Pancreas (tissue), 10 donors: ENCODE data around the gene LSM6. TPM values are rescaled to one million over a fixed set of nuclear protein-coding genes. Genes with fewer than 3 reads are reported as not detected.
A peak's percentile ranks its signal among the peaks of the same experiment; 100 is the strongest.

Experiments
- ATAC-seq, 4 donors: fragments of 200-7000 bp; cut with Tn5 transposase; one replicate each; pipeline versions ENCODE4 v1.8.0 to v1.9.1; 2020; ENCODE audit warnings: mild to moderate bottlenecking in 4 of 4, moderate library complexity in 4 of 4
- DNase-seq, 6 donors: peaks; one replicate each; pipeline ENCODE4 v3.0.0-alpha.2; 2020
- FAIRE-seq: peaks from 2 replicates; lab custom pipeline; 2012; peaks lifted over from hg19 to GRCh38; lab: Jason Lieb, UNC
- H3K27ac ChIP-seq, 4 donors: fragments of 200-600 bp; sonication (generic); 1 replicate in 3 of 4; 2 replicates in 1 of 4; pipeline versions ENCODE4 v1.5.0 to v1.8.0; 2020
- H3K27me3 ChIP-seq, 4 donors: fragments of 200-600 bp; one replicate each; pipeline ENCODE4 v1.8.0; 2021
- H3K36me3 ChIP-seq, 3 donors: fragments of 200-600 bp; sonication (generic) in 1 of 3; one replicate each; pipeline versions ENCODE4 v1.5.0 to v1.8.0; 2020 to 2021
- H3K4me1 ChIP-seq, 3 donors: fragments of 200-600 bp; one replicate each; pipeline ENCODE4 v1.8.0; 2021
- H3K4me3 ChIP-seq, 4 donors: fragments of 200-600 bp; sonication (generic) in 2 of 4; one replicate each; pipeline versions ENCODE4 v1.5.0 to v1.8.0; 2020 to 2021
- H3K9me3 ChIP-seq, 4 donors: fragments of 200-600 bp; one replicate each; pipeline ENCODE4 v1.8.0; 2021
- WGBS, 2 donors: extraction: QIAGEN DNeasy Blood & Tissue Kit; methylation state at CpG; one replicate each; pipeline ENCODE4 v1.1.7; 2013; 5-methylcytosine and 5-hydroxymethylcytosine counted together
- intact Hi-C, 3 donors: fragments of 100-400 bp; cut with DNase I; formaldehyde crosslinking; loops; one replicate each; pipeline versions ENCODE4 v1.11.1 to v1.14.2; 2022
- polyA plus RNA-seq, 2 donors: library from polyadenylated mRNA; stranded (reverse); fragments of 200-250 nt; gene quantifications; one replicate each; pipeline ENCODE4 v1.2.3, GENCODE V29; 2013
- total RNA-seq, 6 donors: library from RNA; stranded (reverse); fragmentation: NEBNext Ultra II Directional in 4 of 6; extraction: Animal tissue kit (Norgen Biotek cat#: 25700) in 4 of 6; gene quantifications; one replicate each; pipeline versions ENCODE4 v1.2.1 to v1.2.4, GENCODE V29; 2021 to 2023
- TF ChIP-seq, protein P1 (sequence below), 4 donors: fragments of 200-600 bp; sonication (generic) in 3 of 4; IDR thresholded peaks; one replicate each; pipeline versions ENCODE4 v1.5.0 to v1.8.0; 2021; ENCODE audit warnings: antibody characterized with exemption in 4 of 4
- donor health status: healthy with polysubstance abuse.
- donor health status: DM: no; HTN: no; CAD: no; lungs with moderate emphysema.
- donor health status: DM: no; HTN: no; CAD: no.
- donor health status: control.
- donor health status: control.
- donor health status: Bipolar disorder and iron deficiency.
- donor health status: DM: yes; HTN: yes; CAD: no.
- donor health status: DM: no; HTN: no; CAD: no.
- donor health status: DM: no; HTN: no; CAD: no.
- donor health status: DM: yes; HTN: yes; CAD: no.

The LSM6 gene
- total and polyA plus RNA-seq, 8 donors = 6.1 to 23.0 (median 9.8) TPM

DNA sequence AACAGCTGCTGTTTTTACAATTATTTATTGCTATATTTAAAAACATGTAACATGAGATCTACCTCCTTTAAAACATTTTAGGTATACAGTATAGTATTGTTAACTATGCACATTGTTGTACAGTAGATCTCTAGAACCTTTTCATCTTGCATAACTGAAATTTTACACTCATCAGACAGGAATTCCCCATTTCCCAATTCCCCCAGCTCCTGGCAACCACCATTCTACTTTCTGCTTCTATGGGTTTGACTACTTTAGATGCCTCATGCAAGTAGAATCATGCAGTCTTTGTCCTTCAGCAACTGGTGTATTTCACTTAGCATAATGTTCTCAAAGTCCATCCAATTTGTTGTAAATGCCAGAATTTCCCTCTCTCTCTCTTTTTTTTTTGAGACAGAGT is 9.7 kb upstream of the LSM6 start:
- ATAC-seq = no peak
- intact Hi-C loops = no loop called here
- no peak overlapping the region for H3K27ac ChIP-seq
- no peaks in the 10 kb centered on the region for H3K36me3 ChIP-seq
- no peak overlapping the region for H3K4me3 ChIP-seq
- no peaks in the 10 kb centered on the region for H3K9me3 ChIP-seq
- TF ChIP-seq, protein P1, sequence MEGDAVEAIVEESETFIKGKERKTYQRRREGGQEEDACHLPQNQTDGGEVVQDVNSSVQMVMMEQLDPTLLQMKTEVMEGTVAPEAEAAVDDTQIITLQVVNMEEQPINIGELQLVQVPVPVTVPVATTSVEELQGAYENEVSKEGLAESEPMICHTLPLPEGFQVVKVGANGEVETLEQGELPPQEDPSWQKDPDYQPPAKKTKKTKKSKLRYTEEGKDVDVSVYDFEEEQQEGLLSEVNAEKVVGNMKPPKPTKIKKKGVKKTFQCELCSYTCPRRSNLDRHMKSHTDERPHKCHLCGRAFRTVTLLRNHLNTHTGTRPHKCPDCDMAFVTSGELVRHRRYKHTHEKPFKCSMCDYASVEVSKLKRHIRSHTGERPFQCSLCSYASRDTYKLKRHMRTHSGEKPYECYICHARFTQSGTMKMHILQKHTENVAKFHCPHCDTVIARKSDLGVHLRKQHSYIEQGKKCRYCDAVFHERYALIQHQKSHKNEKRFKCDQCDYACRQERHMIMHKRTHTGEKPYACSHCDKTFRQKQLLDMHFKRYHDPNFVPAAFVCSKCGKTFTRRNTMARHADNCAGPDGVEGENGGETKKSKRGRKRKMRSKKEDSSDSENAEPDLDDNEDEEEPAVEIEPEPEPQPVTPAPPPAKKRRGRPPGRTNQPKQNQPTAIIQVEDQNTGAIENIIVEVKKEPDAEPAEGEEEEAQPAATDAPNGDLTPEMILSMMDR (IDR thresholded peaks at IDR 0.05) = no peak
- no peak for DNase-seq
- H3K4me1 ChIP-seq = no peaks in the 10 kb centered on the region
- FAIRE-seq = no peak
- H3K27me3 ChIP-seq = no peaks in the 10 kb centered on the region

GRCh38 chr4:146170149-146170548 is 5.4 kb upstream of the LSM6 start:
- ATAC-seq = no peak
- no peak for DNase-seq
- no peak for FAIRE-seq
- Histone ChIP-seq H3K36me3 (no peaks in the 10 kb centered on the region), H3K4me1 (no peaks in the 10 kb centered on the region), H3K27me3 (no peaks in the 10 kb centered on the region), H3K27ac (no peak overlapping the region), H3K4me3 (no peak overlapping the region), H3K9me3 (no peaks in the 10 kb centered on the region)
- 73 to 81% methylated on average over 3 of the region's 3 CpGs for WGBS, 2 donors
- TF ChIP-seq, protein P1 (IDR thresholded peaks at IDR 0.05) = no peak
- intact Hi-C loops = no loop called here

- WGBS, 2 donors = 68 to 77% methylated on average over 2 of the region's 2 CpGs
- TF ChIP-seq, protein P1 (IDR thresholded peaks at IDR 0.05) = no peak
- FAIRE-seq = no peak
Measured at GRCh38 chr4:146176891-146177290, 1.4 kb downstream of the LSM6 start.

GRCh38 chr4:146178126-146178525 is 2.6 kb downstream of the LSM6 start:
- intact Hi-C loops = no loop called here
- FAIRE-seq = no peak
- H3K27ac ChIP-seq = no peak overlapping the region

More at GRCh38 chr4:146176891-146177290, 1.4 kb downstream of the LSM6 start:
- no peaks in the 10 kb centered on the region for H3K27me3 ChIP-seq
- H3K4me1 ChIP-seq = peaks cover 17 to 31% (median 28%) of the 10 kb centered on the region in 3 donors
- peak overlapping the region in 2 of 4 donors; percentile 62 to 93 for H3K4me3 ChIP-seq
- intact Hi-C loops = no loop called here
- H3K27ac ChIP-seq = no peak overlapping the region
- H3K36me3 ChIP-seq = no peaks in the 10 kb centered on the region
- ATAC-seq (no peak), DNase-seq (no peak)
- H3K9me3 ChIP-seq = no peaks in the 10 kb centered on the region

GRCh38 chr4:146179784-146180370 is 4.4 kb downstream of the LSM6 start:
- H3K4me1 ChIP-seq = peaks cover 17 to 40% (median 32%) of the 10 kb centered on the region in 3 donors
- WGBS, 2 donors = 45 to 46% methylated on average over 7 of the region's 7 CpGs
- H3K36me3 ChIP-seq = no peaks in the 10 kb centered on the region
- no peak for FAIRE-seq
- no peaks in the 10 kb centered on the region for H3K9me3 ChIP-seq
- no peak overlapping the region for H3K27ac ChIP-seq
- intact Hi-C loops = no loop called here
- H3K4me3 ChIP-seq = no peak overlapping the region
- TF ChIP-seq, protein P1 (IDR thresholded peaks at IDR 0.05) = no peak
- no peak for ATAC-seq
- no peak for DNase-seq
- H3K27me3 ChIP-seq = no peaks in the 10 kb centered on the region

More at GRCh38 chr4:146178126-146178525, 2.6 kb downstream of the LSM6 start:
- Histone ChIP-seq H3K9me3 (no peaks in the 10 kb centered on the region), H3K27me3 (no peaks in the 10 kb centered on the region), H3K4me1 (peaks cover 17 to 40% (median 32%) of the 10 kb centered on the region in 3 donors), H3K36me3 (no peaks in the 10 kb centered on the region), H3K4me3 (no peak overlapping the region)
- TF ChIP-seq, protein P1 (IDR thresholded peaks at IDR 0.05) = no peak
- WGBS, 2 donors = 66 to 70% methylated on average over 8 of the region's 8 CpGs
- ATAC-seq = no peak
- DNase-seq = no peak
